ENCODE data around the gene PEX14.

Gene PEX14

DNA sequence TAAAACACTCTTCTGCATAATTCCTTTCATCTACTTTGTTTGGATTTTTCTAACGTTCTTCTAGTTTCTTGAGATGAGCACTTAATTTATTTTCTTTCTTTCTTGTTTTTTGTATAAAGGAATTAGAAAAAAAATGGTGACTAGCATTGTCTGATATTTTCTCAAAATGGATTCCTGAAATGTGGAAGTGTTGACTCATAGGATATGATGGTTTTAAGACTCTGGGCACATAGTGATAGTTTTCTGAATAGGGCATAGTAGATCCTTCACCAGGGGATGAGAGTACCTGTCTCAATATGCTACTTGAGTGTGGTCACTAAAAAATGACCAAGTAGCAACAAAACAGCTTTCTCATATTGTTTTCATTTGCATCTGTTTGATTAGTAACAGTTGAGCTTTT, 100.9 kb downstream of the PEX14 start:
- TF ChIP-seq, protein P1, sequence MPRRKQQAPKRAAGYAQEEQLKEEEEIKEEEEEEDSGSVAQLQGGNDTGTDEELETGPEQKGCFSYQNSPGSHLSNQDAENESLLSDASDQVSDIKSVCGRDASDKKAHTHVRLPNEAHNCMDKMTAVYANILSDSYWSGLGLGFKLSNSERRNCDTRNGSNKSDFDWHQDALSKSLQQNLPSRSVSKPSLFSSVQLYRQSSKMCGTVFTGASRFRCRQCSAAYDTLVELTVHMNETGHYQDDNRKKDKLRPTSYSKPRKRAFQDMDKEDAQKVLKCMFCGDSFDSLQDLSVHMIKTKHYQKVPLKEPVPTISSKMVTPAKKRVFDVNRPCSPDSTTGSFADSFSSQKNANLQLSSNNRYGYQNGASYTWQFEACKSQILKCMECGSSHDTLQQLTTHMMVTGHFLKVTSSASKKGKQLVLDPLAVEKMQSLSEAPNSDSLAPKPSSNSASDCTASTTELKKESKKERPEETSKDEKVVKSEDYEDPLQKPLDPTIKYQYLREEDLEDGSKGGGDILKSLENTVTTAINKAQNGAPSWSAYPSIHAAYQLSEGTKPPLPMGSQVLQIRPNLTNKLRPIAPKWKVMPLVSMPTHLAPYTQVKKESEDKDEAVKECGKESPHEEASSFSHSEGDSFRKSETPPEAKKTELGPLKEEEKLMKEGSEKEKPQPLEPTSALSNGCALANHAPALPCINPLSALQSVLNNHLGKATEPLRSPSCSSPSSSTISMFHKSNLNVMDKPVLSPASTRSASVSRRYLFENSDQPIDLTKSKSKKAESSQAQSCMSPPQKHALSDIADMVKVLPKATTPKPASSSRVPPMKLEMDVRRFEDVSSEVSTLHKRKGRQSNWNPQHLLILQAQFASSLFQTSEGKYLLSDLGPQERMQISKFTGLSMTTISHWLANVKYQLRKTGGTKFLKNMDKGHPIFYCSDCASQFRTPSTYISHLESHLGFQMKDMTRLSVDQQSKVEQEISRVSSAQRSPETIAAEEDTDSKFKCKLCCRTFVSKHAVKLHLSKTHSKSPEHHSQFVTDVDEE (CRISPR knock-in tag; IDR thresholded peaks at IDR 0.05), result no peak
- no peak for TF ChIP-seq ZFP30 (CRISPR knock-in tag; IDR thresholded peaks at IDR 0.05)
- no peak for TF ChIP-seq TOX (CRISPR knock-in tag; IDR thresholded peaks at IDR 0.05; ENCODE audit: borderline replicate concordance)
- no peak for TF ChIP-seq ZC3H10 (CRISPR knock-in tag; IDR thresholded peaks at IDR 0.05)
- TF ChIP-seq, protein P2, sequence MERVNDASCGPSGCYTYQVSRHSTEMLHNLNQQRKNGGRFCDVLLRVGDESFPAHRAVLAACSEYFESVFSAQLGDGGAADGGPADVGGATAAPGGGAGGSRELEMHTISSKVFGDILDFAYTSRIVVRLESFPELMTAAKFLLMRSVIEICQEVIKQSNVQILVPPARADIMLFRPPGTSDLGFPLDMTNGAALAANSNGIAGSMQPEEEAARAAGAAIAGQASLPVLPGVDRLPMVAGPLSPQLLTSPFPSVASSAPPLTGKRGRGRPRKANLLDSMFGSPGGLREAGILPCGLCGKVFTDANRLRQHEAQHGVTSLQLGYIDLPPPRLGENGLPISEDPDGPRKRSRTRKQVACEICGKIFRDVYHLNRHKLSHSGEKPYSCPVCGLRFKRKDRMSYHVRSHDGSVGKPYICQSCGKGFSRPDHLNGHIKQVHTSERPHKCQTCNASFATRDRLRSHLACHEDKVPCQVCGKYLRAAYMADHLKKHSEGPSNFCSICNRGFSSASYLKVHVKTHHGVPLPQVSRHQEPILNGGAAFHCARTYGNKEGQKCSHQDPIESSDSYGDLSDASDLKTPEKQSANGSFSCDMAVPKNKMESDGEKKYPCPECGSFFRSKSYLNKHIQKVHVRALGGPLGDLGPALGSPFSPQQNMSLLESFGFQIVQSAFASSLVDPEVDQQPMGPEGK (CRISPR knock-in tag; IDR thresholded peaks at IDR 0.05; ENCODE audit: borderline replicate concordance), result no peak
- no peak for TF ChIP-seq SNAI2 (CRISPR knock-in tag; IDR thresholded peaks at IDR 0.05)
- TF ChIP-seq PPARA (CRISPR knock-in tag; IDR thresholded peaks at IDR 0.05; ENCODE audit: borderline replicate concordance), result no peak
- TF ChIP-seq ARNTL (CRISPR knock-in tag; IDR thresholded peaks at IDR 0.05; ENCODE audit: borderline replicate concordance, low read depth), result no peak
- TF ChIP-seq, protein P3, sequence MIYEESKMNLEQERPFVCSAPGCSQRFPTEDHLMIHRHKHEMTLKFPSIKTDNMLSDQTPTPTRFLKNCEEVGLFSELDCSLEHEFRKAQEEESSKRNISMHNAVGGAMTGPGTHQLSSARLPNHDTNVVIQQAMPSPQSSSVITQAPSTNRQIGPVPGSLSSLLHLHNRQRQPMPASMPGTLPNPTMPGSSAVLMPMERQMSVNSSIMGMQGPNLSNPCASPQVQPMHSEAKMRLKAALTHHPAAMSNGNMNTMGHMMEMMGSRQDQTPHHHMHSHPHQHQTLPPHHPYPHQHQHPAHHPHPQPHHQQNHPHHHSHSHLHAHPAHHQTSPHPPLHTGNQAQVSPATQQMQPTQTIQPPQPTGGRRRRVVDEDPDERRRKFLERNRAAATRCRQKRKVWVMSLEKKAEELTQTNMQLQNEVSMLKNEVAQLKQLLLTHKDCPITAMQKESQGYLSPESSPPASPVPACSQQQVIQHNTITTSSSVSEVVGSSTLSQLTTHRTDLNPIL (CRISPR knock-in tag; IDR thresholded peaks at IDR 0.05; ENCODE audit: low read depth), result no peak
- TF ChIP-seq ZNF8 (CRISPR knock-in tag; IDR thresholded peaks at IDR 0.05), result no peak
- no peak for TF ChIP-seq CSDC2 (CRISPR knock-in tag; IDR thresholded peaks at IDR 0.05)
- no peak for TF ChIP-seq ZFP3 (CRISPR knock-in tag; IDR thresholded peaks at IDR 0.05)
- TF ChIP-seq GLIS3 (CRISPR knock-in tag; IDR thresholded peaks at IDR 0.05), result no peak
- TF ChIP-seq, protein P4, sequence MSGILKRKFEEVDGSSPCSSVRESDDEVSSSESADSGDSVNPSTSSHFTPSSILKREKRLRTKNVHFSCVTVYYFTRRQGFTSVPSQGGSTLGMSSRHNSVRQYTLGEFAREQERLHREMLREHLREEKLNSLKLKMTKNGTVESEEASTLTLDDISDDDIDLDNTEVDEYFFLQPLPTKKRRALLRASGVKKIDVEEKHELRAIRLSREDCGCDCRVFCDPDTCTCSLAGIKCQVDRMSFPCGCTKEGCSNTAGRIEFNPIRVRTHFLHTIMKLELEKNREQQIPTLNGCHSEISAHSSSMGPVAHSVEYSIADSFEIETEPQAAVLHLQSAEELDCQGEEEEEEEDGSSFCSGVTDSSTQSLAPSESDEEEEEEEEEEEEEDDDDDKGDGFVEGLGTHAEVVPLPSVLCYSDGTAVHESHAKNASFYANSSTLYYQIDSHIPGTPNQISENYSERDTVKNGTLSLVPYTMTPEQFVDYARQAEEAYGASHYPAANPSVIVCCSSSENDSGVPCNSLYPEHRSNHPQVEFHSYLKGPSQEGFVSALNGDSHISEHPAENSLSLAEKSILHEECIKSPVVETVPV (CRISPR knock-in tag; IDR thresholded peaks at IDR 0.05), result no peak
- no peak for TF ChIP-seq ZNF565 (CRISPR knock-in tag; conservative IDR thresholded peaks at IDR 0.05; ENCODE audit: low read depth)
- TF ChIP-seq BACH2 (CRISPR knock-in tag; IDR thresholded peaks at IDR 0.05; ENCODE audit: borderline replicate concordance), result no peak
- no peak for TF ChIP-seq ZNF70 (CRISPR knock-in tag; IDR thresholded peaks at IDR 0.05)
- no peak for TF ChIP-seq TCF4 (CRISPR knock-in tag; IDR thresholded peaks at IDR 0.05; ENCODE audit: borderline replicate concordance)
- no peak for TF ChIP-seq ESRRG (CRISPR knock-in tag; IDR thresholded peaks at IDR 0.05)
- ATAC-seq, result peak; percentile 92

DNA sequence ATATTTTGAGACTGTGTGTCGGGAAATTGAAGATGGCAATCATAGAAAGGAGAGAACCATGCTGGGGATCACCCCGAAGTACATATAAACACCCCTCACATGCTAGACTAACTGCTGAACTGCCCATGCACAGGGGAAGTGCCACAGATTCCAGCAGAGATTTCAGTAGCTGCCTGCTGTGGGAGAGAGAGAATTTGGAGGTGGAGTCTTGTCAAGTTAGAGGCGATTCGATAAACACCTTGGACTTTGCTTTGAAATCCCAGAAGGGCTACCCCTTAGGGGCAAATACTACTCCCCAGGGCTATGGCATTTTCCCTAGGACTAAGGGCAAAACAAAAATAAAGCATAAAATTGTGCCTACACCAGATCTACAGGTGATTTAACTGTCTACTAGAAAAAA, 103.3 kb downstream of the PEX14 start:
- ATAC-seq, result no peak

More for the DNA sequence above, 103.3 kb downstream of the PEX14 start:
- TF ChIP-seq ISL1 (CRISPR knock-in tag; IDR thresholded peaks at IDR 0.05) (no peak), ESRRG (CRISPR knock-in tag; IDR thresholded peaks at IDR 0.05) (no peak), ZFP3 (CRISPR knock-in tag; IDR thresholded peaks at IDR 0.05) (no peak), PPARA (CRISPR knock-in tag; IDR thresholded peaks at IDR 0.05; ENCODE audit: borderline replicate concordance) (no peak), ARNTL (CRISPR knock-in tag; IDR thresholded peaks at IDR 0.05; ENCODE audit: borderline replicate concordance, low read depth) (no peak)
- TF ChIP-seq, protein P5, sequence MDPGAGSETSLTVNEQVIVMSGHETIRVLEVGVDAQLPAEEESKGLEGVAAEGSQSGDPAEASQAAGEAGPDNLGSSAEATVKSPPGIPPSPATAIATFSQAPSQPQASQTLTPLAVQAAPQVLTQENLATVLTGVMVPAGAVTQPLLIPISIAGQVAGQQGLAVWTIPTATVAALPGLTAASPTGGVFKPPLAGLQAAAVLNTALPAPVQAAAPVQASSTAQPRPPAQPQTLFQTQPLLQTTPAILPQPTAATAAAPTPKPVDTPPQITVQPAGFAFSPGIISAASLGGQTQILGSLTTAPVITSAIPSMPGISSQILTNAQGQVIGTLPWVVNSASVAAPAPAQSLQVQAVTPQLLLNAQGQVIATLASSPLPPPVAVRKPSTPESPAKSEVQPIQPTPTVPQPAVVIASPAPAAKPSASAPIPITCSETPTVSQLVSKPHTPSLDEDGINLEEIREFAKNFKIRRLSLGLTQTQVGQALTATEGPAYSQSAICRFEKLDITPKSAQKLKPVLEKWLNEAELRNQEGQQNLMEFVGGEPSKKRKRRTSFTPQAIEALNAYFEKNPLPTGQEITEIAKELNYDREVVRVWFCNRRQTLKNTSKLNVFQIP (CRISPR knock-in tag; IDR thresholded peaks at IDR 0.05; ENCODE audit: borderline replicate concordance, low read depth), result no peak
- TF ChIP-seq, protein P2 (CRISPR knock-in tag; IDR thresholded peaks at IDR 0.05; ENCODE audit: borderline replicate concordance), result no peak

All from SK-N-SH treated with all-trans-retinoic acid at 6 μM for 48 hours (cell line).